22Rv1 (cell line): ENCODE results near the gene AFF1.
A peak's percentile ranks its signal among the peaks of the same experiment; 100 is the strongest.

Experiments used
- H3K27ac ChIP-seq: fragments of 450-650 bp; 2 replicates; pipeline ENCODE4 v1.5.1; 2017
- CTCF ChIP-seq: fragments of 450-650 bp; IDR thresholded peaks from 2 replicates; pipeline ENCODE4 v1.5.1; 2017; ENCODE audit warnings: mild to moderate bottlenecking
- ZFX ChIP-seq: fragments of 450-650 bp; IDR thresholded peaks from 2 replicates; pipeline ENCODE4 v1.6.1; 2017; ENCODE audit warnings: antibody characterized with exemption, borderline replicate concordance

AFF1 gene

GRCh38 chr4:87009095-87009648 is 74.4 kb downstream of the AFF1 start:
- H3K27ac ChIP-seq: no peak overlapping the region
- TF ChIP-seq CTCF: no peak
- no peak for TF ChIP-seq ZFX

- no peak overlapping the region for H3K27ac ChIP-seq
- TF ChIP-seq ZFX: no peak
- TF ChIP-seq CTCF: no peak
Observed at GRCh38 chr4:87010192-87010591, 75.4 kb downstream of the AFF1 start.

- TF ChIP-seq ZFX (no peak), CTCF (no peak)
- H3K27ac ChIP-seq: peak overlapping the region; percentile 78
Observed at GRCh38 chr4:87011340-87012034, 76.7 kb downstream of the AFF1 start.

GRCh38 chr4:87012265-87012953 is 77.6 kb downstream of the AFF1 start:
- TF ChIP-seq ZFX (no peak), CTCF (no peak)
- H3K27ac ChIP-seq: peak overlapping the region; percentile 78

GRCh38 chr4:87012954-87013308 is 78.1 kb downstream of the AFF1 start:
- H3K27ac ChIP-seq: peak overlapping the region; percentile 78

GRCh38 chr4:87014284-87014782 is 79.5 kb downstream of the AFF1 start:
- peak overlapping the region; percentile 78 for H3K27ac ChIP-seq

GRCh38 chr4:87015416-87015815 is 80.6 kb downstream of the AFF1 start:
- TF ChIP-seq ZFX: no peak
- no peak for TF ChIP-seq CTCF
- H3K27ac ChIP-seq: no peak overlapping the region

More at GRCh38 chr4:87014284-87014782, 79.5 kb downstream of the AFF1 start:
- TF ChIP-seq CTCF: no peak
- no peak for TF ChIP-seq ZFX
